Activated CD4-positive, alpha-beta T cell treated with anti-CD3 and anti-CD28 coated beads for 48 hours (primary cell): ENCODE data around the gene SH3TC1.
A peak's percentile ranks its signal among the peaks of the same experiment; 100 is the strongest.

Source experiments
- DNase-seq: peaks from one replicate; pipeline ENCODE4 v3.0.0-alpha.2; 2020

The SH3TC1 gene

GRCh38 chr4:8164194-8164565 lies 34.9 kb upstream of the SH3TC1 start:
- no peak for DNase-seq

GRCh38 chr4:8164687-8165086 lies 34.4 kb upstream of the SH3TC1 start:
- no peak for DNase-seq

GRCh38 chr4:8165374-8165896 lies 33.7 kb upstream of the SH3TC1 start:
- no peak for DNase-seq

GRCh38 chr4:8167291-8167690 lies 31.8 kb upstream of the SH3TC1 start:
- no peak for DNase-seq

- no peak for DNase-seq
These were observed 31.3 kb upstream of the SH3TC1 start for GRCh38 chr4:8167815-8168214.

- DNase-seq = no peak
These were observed 30.9 kb upstream of the SH3TC1 start for GRCh38 chr4:8168232-8168631.

- DNase-seq = no peak
These were observed 30.1 kb upstream of the SH3TC1 start for GRCh38 chr4:8168832-8169598.

GRCh38 chr4:8169763-8170162 lies 29.3 kb upstream of the SH3TC1 start:
- no peak for DNase-seq

GRCh38 chr4:8170341-8170740 lies 28.7 kb upstream of the SH3TC1 start:
- no peak for DNase-seq

GRCh38 chr4:8171266-8171665 lies 27.8 kb upstream of the SH3TC1 start:
- DNase-seq = no peak

GRCh38 chr4:8171984-8172924 lies 26.8 kb upstream of the SH3TC1 start:
- peak; percentile 66 for DNase-seq

GRCh38 chr4:8173492-8174242 lies 25.4 kb upstream of the SH3TC1 start:
- no peak for DNase-seq

- DNase-seq = no peak
These were observed 24.1 kb upstream of the SH3TC1 start for GRCh38 chr4:8174970-8175369.

GRCh38 chr4:8175686-8176085 lies 23.4 kb upstream of the SH3TC1 start:
- no peak for DNase-seq

- peak; percentile 54 for DNase-seq
These were observed 22.3 kb upstream of the SH3TC1 start for GRCh38 chr4:8176547-8177399.

- DNase-seq = no peak
These were observed 21.5 kb upstream of the SH3TC1 start for GRCh38 chr4:8177552-8177951.

- no peak for DNase-seq
These were observed 21.1 kb upstream of the SH3TC1 start for GRCh38 chr4:8177956-8178355.

GRCh38 chr4:8179074-8179473 lies 20.0 kb upstream of the SH3TC1 start:
- DNase-seq = no peak

- DNase-seq = no peak
These were observed 19.3 kb upstream of the SH3TC1 start for GRCh38 chr4:8179771-8180170.

GRCh38 chr4:8180310-8181093 lies 18.6 kb upstream of the SH3TC1 start:
- no peak for DNase-seq

- no peak for DNase-seq
These were observed 18.0 kb upstream of the SH3TC1 start for GRCh38 chr4:8181119-8181518.
